HUDEP-2 (cell line): ENCODE measurements around the gene RCOR2.
"Not testable (repeated sequence)": the region's sequence is repeated elsewhere in the genome, so short reads cannot be mapped to it uniquely, and the experiment has no call there.

Source experiments
- DNase-seq, 76 experiments: peaks; one replicate each; lab custom pipeline; 2025; ENCODE audit not compliant: unreplicated experiment in 76 of 76; lab: John Stamatoyannopoulos, UW

RCOR2 gene

GRCh38 chr11:63882555-63883242 is 34.3 kb downstream of the RCOR2 start:
- peak in 23 of 76 experiments; percentile 5 to 50 (median 21) for DNase-seq

DNA sequence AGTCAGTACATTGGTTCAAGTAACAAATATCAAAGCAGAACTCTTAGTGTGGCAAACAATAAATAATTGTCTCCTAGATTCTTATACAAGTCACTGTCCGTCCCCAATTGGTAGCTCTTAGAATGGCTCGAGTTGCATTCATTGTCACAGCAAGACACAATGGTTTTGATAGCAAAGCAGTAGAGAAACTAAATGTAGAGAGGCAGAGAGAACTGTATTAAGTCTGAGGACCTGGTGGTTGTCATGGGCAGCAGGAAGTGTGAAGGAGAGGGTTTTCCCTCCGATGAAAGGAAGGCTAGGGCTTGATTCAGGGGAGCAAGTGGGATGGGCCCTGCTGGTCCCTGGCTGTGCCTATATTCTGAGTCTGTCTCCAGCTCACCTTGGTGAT is 36.6 kb downstream of the RCOR2 start:
- no peak for DNase-seq

GRCh38 chr11:63879598-63880402 is 37.2 kb downstream of the RCOR2 start:
- peak in 1 of 76 experiments; percentile 7 for DNase-seq

GRCh38 chr11:63877658-63878241 is 39.2 kb downstream of the RCOR2 start:
- no peak for DNase-seq

DNA sequence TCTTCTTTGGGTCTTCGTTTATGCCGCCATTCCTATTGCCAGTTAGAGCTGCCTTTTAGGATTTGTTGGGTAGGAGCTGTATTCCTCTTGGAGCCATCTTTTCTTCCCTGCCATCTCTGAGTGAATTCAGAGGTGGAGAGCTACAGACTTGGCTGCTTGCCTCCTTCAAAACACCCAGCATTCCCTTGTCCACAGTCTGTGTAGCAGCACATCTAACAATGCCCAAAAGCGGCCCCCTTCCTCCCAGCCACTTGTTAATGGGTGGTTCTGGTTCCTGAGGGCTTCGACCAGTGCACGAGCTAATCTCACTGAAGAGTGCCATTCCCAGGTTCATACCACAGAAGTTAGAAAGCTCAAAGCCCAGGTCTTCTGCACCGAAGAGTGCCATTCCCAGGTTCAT is 40.3 kb downstream of the RCOR2 start:
- DNase-seq, result no peak

- DNase-seq, result no peak
Measured at GRCh38 chr11:63875506-63876065, 41.4 kb downstream of the RCOR2 start.

DNA sequence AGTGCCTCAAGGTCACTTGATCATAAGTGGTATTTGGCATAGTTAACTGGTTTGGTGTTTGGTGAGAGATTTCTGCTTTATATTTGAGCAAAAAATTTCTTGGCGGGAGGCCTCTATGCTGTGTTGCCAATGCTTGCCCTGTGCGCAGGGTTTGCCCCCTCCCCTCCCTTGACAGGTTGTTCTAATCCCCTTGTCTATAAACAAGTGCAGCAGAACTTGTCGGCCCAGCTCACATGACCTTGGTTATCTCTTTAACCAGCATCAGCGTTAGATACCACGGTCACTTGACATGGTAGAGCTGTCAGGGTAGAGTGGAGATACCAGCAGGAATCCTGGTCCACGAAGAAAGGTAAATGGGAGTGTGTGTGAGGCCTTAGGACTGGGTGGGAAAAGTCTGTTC is 42.5 kb downstream of the RCOR2 start:
- DNase-seq, result peak in 34 of 76 experiments; percentile 3 to 46 (median 24)

- no peak for DNase-seq
Measured at GRCh38 chr11:63873311-63873710, 43.7 kb downstream of the RCOR2 start.

DNA sequence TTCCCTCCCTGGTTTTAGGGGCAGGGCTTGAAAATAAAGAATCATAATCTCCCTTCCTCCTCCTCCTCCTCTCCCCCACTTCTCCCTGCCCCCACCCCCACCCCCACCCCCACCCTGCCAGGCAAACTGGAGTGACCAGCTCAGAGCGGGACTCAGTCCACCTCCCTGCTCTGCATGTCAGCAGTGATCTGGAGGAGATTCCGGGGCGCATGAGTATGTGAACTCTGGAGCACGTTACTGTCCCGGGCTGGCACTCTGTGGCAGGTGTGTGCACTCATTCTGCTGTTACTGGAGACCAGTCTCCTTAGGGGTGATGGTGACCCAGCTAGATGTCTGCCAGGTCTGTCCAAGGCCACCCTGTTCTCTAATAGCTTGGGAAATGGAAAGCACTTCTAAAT is 44.2 kb downstream of the RCOR2 start:
- no peak for DNase-seq

DNA sequence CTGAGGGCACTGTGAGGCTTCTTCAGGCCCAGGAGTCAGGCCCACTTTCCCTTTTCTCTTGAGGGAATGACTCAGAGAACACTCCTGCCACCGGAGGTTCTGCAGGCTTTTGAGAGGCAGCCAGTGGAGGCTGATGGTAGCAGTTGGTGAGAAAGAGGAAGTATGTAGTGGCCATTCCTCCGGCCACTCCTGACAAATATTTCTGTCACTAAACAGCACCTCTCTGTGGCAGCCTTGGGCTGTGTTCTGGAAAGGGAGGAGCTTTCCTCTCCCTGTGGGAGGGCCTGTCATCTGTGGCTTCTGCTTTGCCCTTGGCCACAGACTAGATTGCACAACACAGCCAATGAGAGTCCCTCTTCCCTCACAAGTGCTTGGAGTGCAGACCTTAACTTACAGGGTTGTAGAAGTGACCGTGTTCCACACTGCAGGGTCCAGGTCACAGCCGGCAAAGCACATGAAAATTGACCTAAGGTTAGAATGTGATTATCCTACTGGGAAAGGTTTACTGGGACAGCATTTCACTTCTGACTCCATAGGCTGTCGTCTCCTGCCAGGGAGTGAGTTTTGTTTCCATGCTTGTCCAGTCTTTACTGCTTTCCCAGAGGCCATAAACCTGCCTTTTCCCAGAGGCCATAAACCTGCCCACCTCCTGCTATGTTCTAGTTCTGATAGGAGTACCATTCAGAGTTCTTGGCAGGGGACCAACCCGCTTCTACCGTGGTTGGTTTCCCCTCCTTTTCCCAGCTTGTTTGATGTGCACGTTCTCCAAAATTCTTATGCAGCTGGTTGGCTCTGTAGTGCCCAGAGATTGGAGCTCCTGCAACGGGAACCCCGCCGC is 44.8 kb downstream of the RCOR2 start:
- DNase-seq, result peak in 73 of 76 experiments; percentile 41 to 94 (median 78)

DNA sequence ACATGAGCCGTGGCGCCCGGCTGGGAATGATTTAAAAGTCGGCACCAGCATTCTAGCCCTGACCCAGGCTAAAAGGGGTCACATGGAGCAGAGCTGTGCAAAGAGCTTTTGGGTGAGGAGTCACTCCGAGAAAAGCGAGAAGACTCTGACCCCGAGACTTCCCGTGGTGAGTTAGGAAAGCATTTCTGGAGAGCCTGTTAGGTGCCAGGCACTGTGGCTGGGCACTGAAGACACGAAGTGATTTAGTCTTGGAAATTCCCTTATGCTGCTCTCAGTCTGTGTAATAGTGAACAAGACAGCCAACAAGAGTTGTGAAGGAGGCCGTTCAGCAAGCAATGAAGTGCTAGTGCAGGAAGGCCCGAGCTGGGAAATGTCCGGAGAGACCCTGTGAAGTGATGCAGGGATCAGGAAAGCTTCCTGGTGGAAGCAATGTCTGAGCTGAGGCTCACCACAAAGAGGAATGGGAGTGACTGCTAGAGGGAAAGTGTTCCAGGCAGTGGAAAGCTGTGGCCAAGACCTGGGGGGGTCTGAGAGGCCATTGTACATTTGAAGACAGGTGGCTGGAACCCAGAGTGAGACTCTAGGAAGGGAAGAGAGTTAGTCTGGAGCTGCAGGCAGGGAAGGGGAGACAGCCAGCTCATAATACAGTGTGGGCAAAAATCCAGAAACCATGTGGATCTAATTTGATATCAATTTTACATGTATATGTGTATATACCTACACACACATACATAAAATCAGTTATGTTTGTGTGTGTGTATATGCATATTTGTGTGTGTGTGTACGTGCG is 46.4 kb downstream of the RCOR2 start:
- DNase-seq, result no peak

- no peak for DNase-seq
Measured at GRCh38 chr11:63869683-63870082, 47.3 kb downstream of the RCOR2 start.

DNA sequence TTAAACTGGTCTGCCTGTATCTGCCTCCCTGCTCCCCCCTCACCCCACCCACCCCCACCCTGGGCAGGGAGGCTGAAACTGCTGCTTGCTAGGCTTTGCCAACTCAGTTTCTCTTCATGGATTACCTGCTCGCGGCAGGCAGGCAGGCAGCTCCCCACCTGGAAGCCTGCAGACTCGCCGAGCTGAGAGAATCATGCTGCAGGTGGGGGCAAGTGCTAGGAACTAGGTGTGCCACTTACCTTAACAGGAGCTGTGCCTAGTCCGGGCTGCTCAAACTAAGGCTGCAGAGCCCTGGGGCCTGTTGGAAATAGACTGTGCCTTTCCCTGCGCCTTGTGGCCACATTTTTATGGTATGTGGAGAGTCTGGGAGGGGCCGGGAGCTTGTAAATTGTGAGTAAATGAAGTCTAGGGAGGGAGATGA is 47.8 kb downstream of the RCOR2 start:
- DNase-seq, result no peak

- DNase-seq, result no peak
Measured at GRCh38 chr11:63868399-63869064, 48.4 kb downstream of the RCOR2 start.

DNA sequence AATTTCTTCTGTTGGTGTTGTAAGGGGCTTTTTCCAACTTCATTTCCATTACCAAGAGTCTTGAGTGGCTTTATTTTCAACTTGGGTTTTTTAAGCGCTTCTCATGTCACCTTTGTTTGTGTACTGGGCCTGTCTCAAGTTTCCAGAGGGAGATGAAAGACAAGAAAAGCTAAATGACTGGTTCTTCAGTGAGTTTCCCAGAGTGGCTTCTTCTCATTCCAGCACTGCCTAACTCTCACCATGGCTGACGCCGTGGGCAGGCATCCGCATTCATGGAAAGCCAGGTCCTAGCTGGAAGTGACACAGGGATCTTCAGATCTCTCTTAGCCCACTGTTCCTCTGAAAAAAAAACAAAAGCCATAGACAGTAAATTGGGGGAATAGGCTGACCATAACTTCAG is 49.5 kb downstream of the RCOR2 start:
- no peak for DNase-seq

GRCh38 chr11:63866211-63866610 is 50.8 kb downstream of the RCOR2 start:
- DNase-seq, result peak in 38 of 76 experiments; percentile 4 to 66 (median 38)

- DNase-seq, result not testable (repeated sequence)
Measured at GRCh38 chr11:63863620-63864019, 53.3 kb downstream of the RCOR2 start.

DNA sequence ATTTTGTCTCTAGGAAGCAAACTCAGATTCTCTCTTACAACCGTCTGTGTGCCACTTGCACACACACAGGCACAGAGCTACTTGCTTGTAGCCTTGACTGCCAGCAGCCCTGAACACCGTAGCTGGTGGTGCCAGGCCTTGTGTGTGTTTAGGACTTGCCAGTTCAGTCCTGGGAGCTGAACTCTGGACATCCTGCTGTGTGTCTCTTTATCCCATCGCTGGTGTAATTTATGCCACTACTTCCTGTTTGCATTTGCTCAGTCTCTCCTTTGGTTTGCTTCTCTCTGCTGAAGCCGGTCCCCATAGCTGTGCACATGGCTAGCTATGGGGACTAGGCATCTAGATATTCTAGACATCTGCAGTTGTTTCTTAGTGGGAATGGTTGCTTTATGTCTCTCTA is 54.0 kb downstream of the RCOR2 start:
- DNase-seq, result no peak
